Measurements from ENCODE around the gene CAVIN4.

- TF ChIP-seq EP300 (IDR thresholded peaks at IDR 0.05): no peak
- no peak for TF ChIP-seq CTCF (IDR thresholded peaks at IDR 0.05)
Observed at GRCh38 chr9:100619194-100619593, 41.3 kb downstream of the CAVIN4 start.

All from ovary (tissue), 3 donors.